Upper lobe of right lung (tissue), 1 donor: ENCODE data around the gene INO80B. TPM values are rescaled to one million over a fixed set of nuclear protein-coding genes. Genes with fewer than 3 reads are reported as not detected.

Source experiments
- ATAC-seq: fragments of 200-7000 bp; cut with Tn5 transposase; one replicate; pipeline ENCODE4 v1.9.1; 2020; ENCODE audit warnings: mild to moderate bottlenecking, moderate library complexity
- DNase-seq: peaks from one replicate; pipeline ENCODE4 v3.0.0-alpha.2; 2020
- H3K27ac ChIP-seq: fragments of 200-600 bp; one replicate; pipeline ENCODE4 v1.8.0; 2022
- H3K27me3 ChIP-seq: fragments of 200-600 bp; one replicate; pipeline ENCODE4 v1.8.0; 2022; ENCODE audit warnings: mild to moderate bottlenecking
- H3K36me3 ChIP-seq: fragments of 200-600 bp; one replicate; pipeline ENCODE4 v1.8.0; 2022
- H3K4me1 ChIP-seq: fragments of 200-600 bp; one replicate; pipeline ENCODE4 v1.8.0; 2022
- H3K4me3 ChIP-seq: fragments of 200-600 bp; one replicate; pipeline ENCODE4 v1.8.0; 2022; ENCODE audit warnings: mild to moderate bottlenecking
- H3K9me3 ChIP-seq: fragments of 200-600 bp; one replicate; pipeline ENCODE4 v1.8.0; 2022
- intact Hi-C: fragments of 100-400 bp; cut with DNase I; formaldehyde crosslinking; loops from one replicate; pipeline ENCODE4 v1.11.0; 2022
- total RNA-seq: library from RNA; stranded (reverse); fragmentation: NEBNext Ultra II Directional; extraction: Animal tissue kit (Norgen Biotek cat#: 25700); gene quantifications from one replicate; pipeline ENCODE4 v1.2.1, GENCODE V29; 2021
- TF ChIP-seq, protein P1 (sequence below): fragments of 200-600 bp; IDR thresholded peaks from one replicate; pipeline ENCODE4 v1.8.0; 2022; ENCODE audit warnings: antibody characterized with exemption
- donor health status: DM: no; HTN: yes; CAD: no; lungs with severe emphysema.

The INO80B gene
- total RNA-seq, 1 donor from 2014 or later = 30.2 TPM

DNA sequence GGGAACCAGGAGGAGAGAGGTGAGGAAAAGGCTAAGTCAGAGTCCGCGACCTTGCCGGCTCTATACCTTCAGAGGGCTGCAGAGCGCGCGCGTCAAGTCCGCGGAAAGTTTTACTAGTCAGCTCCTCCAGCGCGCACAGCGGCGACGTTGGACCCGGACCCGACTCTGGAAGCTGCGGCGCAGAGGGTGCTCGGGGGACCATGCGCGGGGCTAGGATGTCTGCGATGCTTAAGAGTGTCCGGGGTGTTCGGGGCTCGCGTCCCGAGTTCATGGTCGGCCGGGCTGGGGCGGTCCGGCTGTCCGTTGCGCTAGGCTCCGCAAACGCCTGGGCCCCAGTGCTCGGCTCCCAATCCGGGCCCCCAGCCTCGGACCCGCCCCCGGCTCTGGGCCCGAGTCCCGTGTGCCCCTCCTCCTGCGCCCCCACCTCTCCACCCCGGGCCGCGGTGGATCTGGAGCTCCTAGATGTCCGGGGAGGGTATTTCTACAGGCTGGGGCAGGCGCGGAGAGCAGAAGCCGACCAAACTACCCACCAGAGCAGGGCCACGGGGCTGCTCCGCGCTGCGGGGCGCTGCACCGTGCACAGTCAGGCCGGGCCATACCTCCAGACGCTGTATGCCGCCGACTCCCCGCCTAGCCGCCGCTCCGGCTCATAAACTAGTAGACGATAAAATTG is 44.5 kb downstream of the INO80B start, which contains the start of gene LBX2:
TSS of gene LBX2 (minus strand) at position 337 of the 673 bp plus-strand sequence. CDS start at position 271, 66 bp downstream.
- TF ChIP-seq, protein P1, sequence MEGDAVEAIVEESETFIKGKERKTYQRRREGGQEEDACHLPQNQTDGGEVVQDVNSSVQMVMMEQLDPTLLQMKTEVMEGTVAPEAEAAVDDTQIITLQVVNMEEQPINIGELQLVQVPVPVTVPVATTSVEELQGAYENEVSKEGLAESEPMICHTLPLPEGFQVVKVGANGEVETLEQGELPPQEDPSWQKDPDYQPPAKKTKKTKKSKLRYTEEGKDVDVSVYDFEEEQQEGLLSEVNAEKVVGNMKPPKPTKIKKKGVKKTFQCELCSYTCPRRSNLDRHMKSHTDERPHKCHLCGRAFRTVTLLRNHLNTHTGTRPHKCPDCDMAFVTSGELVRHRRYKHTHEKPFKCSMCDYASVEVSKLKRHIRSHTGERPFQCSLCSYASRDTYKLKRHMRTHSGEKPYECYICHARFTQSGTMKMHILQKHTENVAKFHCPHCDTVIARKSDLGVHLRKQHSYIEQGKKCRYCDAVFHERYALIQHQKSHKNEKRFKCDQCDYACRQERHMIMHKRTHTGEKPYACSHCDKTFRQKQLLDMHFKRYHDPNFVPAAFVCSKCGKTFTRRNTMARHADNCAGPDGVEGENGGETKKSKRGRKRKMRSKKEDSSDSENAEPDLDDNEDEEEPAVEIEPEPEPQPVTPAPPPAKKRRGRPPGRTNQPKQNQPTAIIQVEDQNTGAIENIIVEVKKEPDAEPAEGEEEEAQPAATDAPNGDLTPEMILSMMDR = no peak
- DNase-seq = no peak
- H3K4me3 ChIP-seq = peak within 1 kb of the TSS; percentile 44
- peaks cover 39% of the 10 kb centered on the region for H3K4me1 ChIP-seq
- no peaks in the 10 kb centered on the region for H3K36me3 ChIP-seq
- no peak for ATAC-seq
- H3K27ac ChIP-seq = no peak within 1 kb of the TSS
- intact Hi-C loops = loop anchor here (10.0 kb wide), 1 partner anchor 85 kb away; no protein-coding TSS in a partner anchor
- peaks cover 41% of the 10 kb centered on the region for H3K27me3 ChIP-seq
- no peaks in the 10 kb centered on the region for H3K9me3 ChIP-seq

DNA sequence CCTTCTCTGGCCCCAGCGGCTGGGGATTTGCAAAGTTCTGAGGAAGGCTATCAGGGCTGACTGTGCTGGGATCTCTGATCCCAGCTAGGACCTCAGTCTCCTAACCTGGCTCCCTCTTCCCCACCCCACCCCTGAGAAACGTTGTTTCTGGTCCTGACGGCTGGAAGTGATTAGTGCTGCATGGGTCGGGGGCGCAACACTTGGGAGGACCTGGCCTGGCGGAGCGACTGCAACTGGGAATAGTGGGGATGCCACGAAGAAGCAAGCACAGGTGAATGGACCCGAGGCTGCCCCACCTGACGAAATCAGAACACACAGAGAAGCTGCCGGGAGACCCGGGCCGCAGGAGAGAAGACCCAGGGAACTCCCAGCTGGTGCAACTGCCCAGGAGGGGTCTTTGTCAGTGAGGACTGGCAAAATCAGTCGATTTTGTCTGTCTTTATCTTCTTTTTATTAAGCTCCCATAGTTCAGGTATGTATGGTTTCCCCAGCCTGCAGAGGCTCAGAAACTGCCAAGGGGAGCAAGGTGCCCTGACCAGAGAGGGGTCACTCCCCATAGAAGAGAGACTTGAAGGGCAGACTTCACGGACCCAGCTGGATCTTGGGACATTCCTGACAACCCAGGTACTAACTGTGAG is 45.2 kb downstream of the INO80B start:
- ATAC-seq = no peak
- Histone ChIP-seq H3K36me3 (peaks cover 5% of the 10 kb centered on the region), H3K9me3 (no peaks in the 10 kb centered on the region), H3K27ac (no peak overlapping the region), H3K27me3 (peaks cover 41% of the 10 kb centered on the region), H3K4me3 (no peak overlapping the region), H3K4me1 (peaks cover 40% of the 10 kb centered on the region)
- intact Hi-C loops = loop anchor here (10.0 kb wide), 1 partner anchor 85 kb away; no protein-coding TSS in a partner anchor
- TF ChIP-seq, protein P1 = no peak
- DNase-seq = no peak

DNA sequence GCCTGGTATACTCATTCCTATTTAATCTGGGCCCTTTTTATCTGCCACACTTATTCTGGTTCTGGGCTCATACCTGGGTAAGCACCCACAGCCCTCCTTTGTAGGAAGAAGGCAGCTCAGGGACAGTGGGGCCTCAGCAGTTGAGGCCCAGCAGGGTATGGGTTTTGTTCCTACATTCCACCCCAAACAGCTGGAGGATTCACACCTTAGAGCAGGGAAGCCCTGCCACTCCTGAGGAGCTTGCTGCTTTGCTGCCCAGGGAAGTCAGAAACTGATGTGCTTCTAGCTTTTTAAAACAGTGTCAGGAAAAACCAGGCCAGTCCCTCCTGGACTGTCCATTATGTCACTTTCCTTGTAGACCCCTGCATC is 45.7 kb downstream of the INO80B start:
- Histone ChIP-seq H3K4me3 (no peak overlapping the region), H3K4me1 (peaks cover 45% of the 10 kb centered on the region), H3K27ac (no peak overlapping the region), H3K36me3 (peaks cover 9% of the 10 kb centered on the region), H3K9me3 (no peaks in the 10 kb centered on the region), H3K27me3 (peaks cover 41% of the 10 kb centered on the region)
- DNase-seq (no peak), ATAC-seq (no peak)
- TF ChIP-seq, protein P1 = no peak
- intact Hi-C loops = no loop called here

DNA sequence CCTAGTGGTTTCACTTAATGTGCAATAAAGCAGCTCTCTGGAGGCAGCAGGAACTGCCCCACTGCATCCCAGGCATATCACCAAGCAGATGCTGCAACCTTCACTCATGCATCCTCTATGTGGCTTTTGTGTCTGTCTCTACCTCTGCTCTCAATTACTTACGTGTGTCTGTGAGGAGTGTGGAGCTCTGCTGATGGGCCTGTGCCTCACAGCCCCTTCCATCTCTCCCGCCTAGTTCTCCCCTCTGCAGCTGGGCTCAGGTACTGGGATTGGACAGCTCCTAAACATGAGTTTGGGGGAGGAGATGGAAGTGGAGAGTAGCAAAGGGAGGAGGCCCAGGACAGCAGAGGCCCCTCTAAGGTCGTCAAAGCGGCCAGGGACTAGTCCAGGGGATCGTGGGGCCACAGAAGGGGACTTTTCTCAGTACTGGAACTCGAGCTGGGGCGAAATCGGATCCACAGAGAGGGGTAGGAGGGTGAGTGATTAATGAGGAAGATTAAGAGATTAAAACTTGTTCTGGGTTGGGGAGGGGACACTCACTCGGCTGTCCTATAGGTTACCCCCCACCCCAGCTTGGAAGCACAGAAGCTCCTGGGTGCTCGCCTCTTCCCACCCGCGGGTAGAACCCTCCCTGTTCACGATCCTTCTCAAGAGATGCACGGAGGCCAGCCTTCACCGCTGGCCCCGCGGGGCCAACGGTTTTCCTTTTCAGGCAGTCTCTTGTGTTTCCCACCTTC is 46.6 kb downstream of the INO80B start:
- H3K4me3 ChIP-seq = no peak overlapping the region
- intact Hi-C loops = no loop called here
- TF ChIP-seq, protein P1 = no peak
- peaks cover 14% of the 10 kb centered on the region for H3K36me3 ChIP-seq
- ATAC-seq (no peak), DNase-seq (no peak)
- peaks cover 54% of the 10 kb centered on the region for H3K4me1 ChIP-seq
- H3K27ac ChIP-seq = no peak overlapping the region
- peaks cover 41% of the 10 kb centered on the region for H3K27me3 ChIP-seq
- no peaks in the 10 kb centered on the region for H3K9me3 ChIP-seq

DNA sequence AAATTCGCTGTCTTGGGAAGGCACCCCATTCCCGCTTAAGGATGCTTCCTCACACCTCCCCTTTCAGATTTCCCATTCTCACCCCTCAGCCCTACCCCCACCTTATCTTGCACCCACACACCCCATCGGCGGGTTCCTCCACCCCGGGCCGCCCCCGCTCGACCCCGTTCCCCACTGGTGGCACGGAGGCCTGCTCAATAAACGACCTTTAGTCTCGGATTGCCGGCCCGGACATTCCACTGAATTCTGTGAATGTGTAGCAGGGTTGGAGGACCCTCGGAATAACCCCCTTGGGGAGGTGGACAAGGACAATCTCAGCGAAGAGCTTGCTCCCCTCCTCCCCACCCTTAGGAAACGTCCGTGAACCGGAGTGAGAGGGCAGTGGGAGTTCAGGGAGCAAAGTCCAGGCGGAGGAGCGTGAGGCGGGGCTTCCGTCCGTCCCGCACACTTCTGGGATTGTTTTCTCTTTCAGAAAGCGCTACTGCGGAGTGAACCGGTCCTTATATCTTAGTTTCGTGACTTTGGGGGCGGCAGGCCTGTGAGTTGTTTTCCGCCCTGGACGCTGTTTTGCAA is 47.3 kb downstream of the INO80B start:
- DNase-seq = no peak
- peak overlapping the region; percentile 89 for H3K27ac ChIP-seq
- no peak for ATAC-seq
- H3K36me3 ChIP-seq = peaks cover 14% of the 10 kb centered on the region
- peaks cover 58% of the 10 kb centered on the region for H3K4me1 ChIP-seq
- intact Hi-C loops = no loop called here
- peak overlapping the region; percentile 68 for H3K4me3 ChIP-seq
- TF ChIP-seq, protein P1 = no peak
- peaks cover 38% of the 10 kb centered on the region for H3K27me3 ChIP-seq
- no peaks in the 10 kb centered on the region for H3K9me3 ChIP-seq
